GM13976 (cell line): ENCODE measurements around the gene ZNF641.

Experiments
- DNase-seq: peaks from one replicate; pipeline ENCODE4 v3.0.0; 2012; ENCODE audit warnings: low spot score
- CTCF ChIP-seq: IDR thresholded peaks from 2 replicates; pipeline ENCODE4 v1.5.1; 2012; ENCODE audit warnings: borderline replicate concordance, mild to moderate bottlenecking; ENCODE audit not compliant: insufficient read depth; ENCODE audit errors: extremely low read depth, missing control alignments, control extremely low read depth
- in situ Hi-C: fragments of 300-500 bp; cut with MboI; formaldehyde crosslinking; loops from one replicate; pipeline ENCODE4 v1.12.0; 2022; ENCODE audit warnings: low sequenced_read_pairs, mixed read lengths, inconsistent platforms; ENCODE audit not compliant: unreplicated experiment

ZNF641 gene

GRCh38 chr12:48350249-48351021 lies at the start of gene ZNF641:
Gene ZNF641, minus strand, starts transcription at chr12:48350919. Its CDS starts 2,829 bp downstream, at chr12:48348090.
- no peak for TF ChIP-seq CTCF
- DNase-seq: peak; percentile 87
- in situ Hi-C loops: no loop called here

GRCh38 chr12:48390026-48390425 lies 39.3 kb upstream of the ZNF641 start:
- in situ Hi-C loops: no loop called here
- DNase-seq: no peak
- TF ChIP-seq CTCF: no peak

- no peak for DNase-seq
- in situ Hi-C loops: no loop called here
- no peak for TF ChIP-seq CTCF
Observed at GRCh38 chr12:48389409-48389808, 38.7 kb upstream of the ZNF641 start.

- no peak for DNase-seq
- no peak for TF ChIP-seq CTCF
- in situ Hi-C loops: no loop called here
Observed at GRCh38 chr12:48388938-48389337, 38.2 kb upstream of the ZNF641 start.

GRCh38 chr12:48388460-48388859 lies 37.7 kb upstream of the ZNF641 start:
- in situ Hi-C loops: no loop called here
- DNase-seq: no peak
- no peak for TF ChIP-seq CTCF

- in situ Hi-C loops: no loop called here
- TF ChIP-seq CTCF: no peak
- no peak for DNase-seq
Observed at GRCh38 chr12:48380596-48380995, 29.9 kb upstream of the ZNF641 start.

GRCh38 chr12:48379794-48380193 lies 29.1 kb upstream of the ZNF641 start:
- no peak for TF ChIP-seq CTCF
- in situ Hi-C loops: no loop called here
- DNase-seq: no peak
